ENCODE data around the gene CIDEC. TPM values are rescaled to one million over a fixed set of nuclear protein-coding genes. Genes with fewer than 3 reads are reported as not detected.

CIDEC gene
- total RNA-seq, 1 experiment from 2014 or later: not detected

Other genes starting within 250 kb of the CIDEC start
- 20.2 and 24.4 TPM in 2 replicates for gene MTMR14, start 230.7 kb downstream of the CIDEC start, total RNA-seq (2014; rRNA removed; shearing (Covaris generic))
- gene CPNE9, start 176.4 kb downstream of the CIDEC start, total RNA-seq (2014; rRNA removed; shearing (Covaris generic)): 0.31 TPM in 1 of 2 replicates, not detected in the other
- gene BRPF1, start 148.5 kb downstream of the CIDEC start, total RNA-seq (2014; rRNA removed; shearing (Covaris generic)): 10.1 and 10.6 TPM in 2 replicates
- 12.9 and 13.0 TPM in 2 replicates for gene OGG1, start 130.3 kb downstream of the CIDEC start, total RNA-seq (2014; rRNA removed; shearing (Covaris generic))
- gene CAMK1, start 110.3 kb downstream of the CIDEC start, total RNA-seq (2014; rRNA removed; shearing (Covaris generic)): 4.9 and 16.6 TPM in 2 replicates
- 81.5 and 95.9 TPM in 2 replicates for gene TADA3, start 87.8 kb downstream of the CIDEC start, total RNA-seq (2014; rRNA removed; shearing (Covaris generic))
- gene ARPC4, start 87.2 kb downstream of the CIDEC start, total RNA-seq (2014; rRNA removed; shearing (Covaris generic)): 227 and 296 TPM in 2 replicates
- 4.4 and 5.4 TPM in 2 replicates for gene TTLL3, start 70.0 kb downstream of the CIDEC start, total RNA-seq (2014; rRNA removed; shearing (Covaris generic))
- 33.7 and 44.5 TPM in 2 replicates for gene RPUSD3, start 36.2 kb downstream of the CIDEC start, total RNA-seq (2014; rRNA removed; shearing (Covaris generic))
- 35.7 and 46.1 TPM in 2 replicates for gene JAGN1, start 10.4 kb upstream of the CIDEC start, total RNA-seq (2014; rRNA removed; shearing (Covaris generic))
- gene IL17RE, start 22.6 kb upstream of the CIDEC start, total RNA-seq (2014; rRNA removed; shearing (Covaris generic)): not detected in 2 replicates
- 23.0 and 32.4 TPM in 2 replicates for gene IL17RC, start 36.8 kb upstream of the CIDEC start, total RNA-seq (2014; rRNA removed; shearing (Covaris generic))
- gene CRELD1, start 53.6 kb upstream of the CIDEC start, total RNA-seq (2014; rRNA removed; shearing (Covaris generic)): 7.4 and 8.7 TPM in 2 replicates
- gene PRRT3, start 72.2 kb upstream of the CIDEC start, total RNA-seq (2014; rRNA removed; shearing (Covaris generic)): 3.0 and 3.4 TPM in 2 replicates
- 87.1 and 117 TPM in 2 replicates for gene EMC3, start 106.6 kb upstream of the CIDEC start, total RNA-seq (2014; rRNA removed; shearing (Covaris generic))
- 28.4 and 29.6 TPM in 2 replicates for gene FANCD2, start 146.2 kb upstream of the CIDEC start, total RNA-seq (2014; rRNA removed; shearing (Covaris generic))
- gene FANCD2OS, start 228.0 kb upstream of the CIDEC start, total RNA-seq (2014; rRNA removed; shearing (Covaris generic)): not detected in 2 replicates
- 121 and 179 TPM in 2 replicates for gene BRK1, start 235.4 kb upstream of the CIDEC start, total RNA-seq (2014; rRNA removed; shearing (Covaris generic))

Data from H4 (cell line).